ENCODE measurements around the gene TRPT1. TPM values are rescaled to one million over a fixed set of nuclear protein-coding genes. Genes with fewer than 3 reads are reported as not detected.

The TRPT1 gene
- total RNA-seq, 1 donor from 2014 or later: 34.2 TPM

DNA sequence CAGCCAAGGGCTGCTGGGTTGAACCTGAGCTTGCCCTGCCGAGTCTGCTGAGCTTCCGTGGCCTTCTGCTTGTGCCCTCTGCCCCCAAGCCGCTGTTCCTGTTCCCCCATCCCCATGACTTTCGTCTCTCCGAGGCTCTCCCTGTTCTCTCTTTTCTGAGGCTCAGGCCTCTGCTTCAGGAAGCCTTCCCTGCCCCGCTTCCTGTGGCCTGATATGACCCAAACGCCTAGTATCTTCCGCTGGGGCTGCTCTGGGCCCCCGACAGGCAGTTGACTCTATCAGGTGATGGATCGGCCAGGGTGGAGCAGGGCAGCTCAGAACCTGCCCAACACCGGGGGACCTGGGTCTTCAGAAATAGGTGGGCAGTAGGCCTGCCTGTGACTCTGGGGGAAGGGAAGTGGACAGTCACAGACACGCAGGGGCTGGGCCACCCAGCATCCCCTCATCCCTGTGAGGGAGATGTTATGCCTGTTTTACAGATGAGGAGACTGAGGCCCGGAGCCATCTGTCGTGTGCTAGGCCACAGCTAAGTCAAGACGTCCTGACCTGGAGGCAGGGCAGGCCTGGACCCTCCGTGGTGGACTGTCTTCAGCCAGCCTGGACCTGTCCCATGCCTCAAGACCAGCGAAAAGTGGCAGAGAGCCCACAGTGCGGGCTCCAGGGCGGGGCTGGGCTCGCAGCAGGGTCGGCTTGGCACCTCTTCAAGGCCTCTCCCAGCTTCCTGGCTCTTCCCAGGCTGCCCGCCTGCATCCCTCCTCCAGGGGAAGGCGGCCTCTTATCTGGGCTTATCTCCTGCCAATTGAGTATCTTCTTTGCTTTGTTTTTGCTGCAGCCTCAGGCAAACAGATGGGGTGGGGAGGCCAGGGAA lies 42.3 kb upstream of the TRPT1 start:
- Mint-ChIP-seq H3K4me1 (ENCODE audit: unreplicated experiment) (peaks cover 19% of the 10 kb centered on the region), H3K27me3 (peaks cover 5% of the 10 kb centered on the region), H3K4me3 (peak overlapping the region; percentile 100), H3K9me3 (no peaks in the 10 kb centered on the region), H3K36me3 (peaks cover 4% of the 10 kb centered on the region), H3K27ac (peak overlapping the region; percentile 99)
- no peak for DNase-seq (ENCODE audit: extremely low spot score, unreplicated experiment)
- TF ChIP-seq, protein P1, sequence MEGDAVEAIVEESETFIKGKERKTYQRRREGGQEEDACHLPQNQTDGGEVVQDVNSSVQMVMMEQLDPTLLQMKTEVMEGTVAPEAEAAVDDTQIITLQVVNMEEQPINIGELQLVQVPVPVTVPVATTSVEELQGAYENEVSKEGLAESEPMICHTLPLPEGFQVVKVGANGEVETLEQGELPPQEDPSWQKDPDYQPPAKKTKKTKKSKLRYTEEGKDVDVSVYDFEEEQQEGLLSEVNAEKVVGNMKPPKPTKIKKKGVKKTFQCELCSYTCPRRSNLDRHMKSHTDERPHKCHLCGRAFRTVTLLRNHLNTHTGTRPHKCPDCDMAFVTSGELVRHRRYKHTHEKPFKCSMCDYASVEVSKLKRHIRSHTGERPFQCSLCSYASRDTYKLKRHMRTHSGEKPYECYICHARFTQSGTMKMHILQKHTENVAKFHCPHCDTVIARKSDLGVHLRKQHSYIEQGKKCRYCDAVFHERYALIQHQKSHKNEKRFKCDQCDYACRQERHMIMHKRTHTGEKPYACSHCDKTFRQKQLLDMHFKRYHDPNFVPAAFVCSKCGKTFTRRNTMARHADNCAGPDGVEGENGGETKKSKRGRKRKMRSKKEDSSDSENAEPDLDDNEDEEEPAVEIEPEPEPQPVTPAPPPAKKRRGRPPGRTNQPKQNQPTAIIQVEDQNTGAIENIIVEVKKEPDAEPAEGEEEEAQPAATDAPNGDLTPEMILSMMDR (conservative IDR thresholded peaks at IDR 0.05): no peak

DNA sequence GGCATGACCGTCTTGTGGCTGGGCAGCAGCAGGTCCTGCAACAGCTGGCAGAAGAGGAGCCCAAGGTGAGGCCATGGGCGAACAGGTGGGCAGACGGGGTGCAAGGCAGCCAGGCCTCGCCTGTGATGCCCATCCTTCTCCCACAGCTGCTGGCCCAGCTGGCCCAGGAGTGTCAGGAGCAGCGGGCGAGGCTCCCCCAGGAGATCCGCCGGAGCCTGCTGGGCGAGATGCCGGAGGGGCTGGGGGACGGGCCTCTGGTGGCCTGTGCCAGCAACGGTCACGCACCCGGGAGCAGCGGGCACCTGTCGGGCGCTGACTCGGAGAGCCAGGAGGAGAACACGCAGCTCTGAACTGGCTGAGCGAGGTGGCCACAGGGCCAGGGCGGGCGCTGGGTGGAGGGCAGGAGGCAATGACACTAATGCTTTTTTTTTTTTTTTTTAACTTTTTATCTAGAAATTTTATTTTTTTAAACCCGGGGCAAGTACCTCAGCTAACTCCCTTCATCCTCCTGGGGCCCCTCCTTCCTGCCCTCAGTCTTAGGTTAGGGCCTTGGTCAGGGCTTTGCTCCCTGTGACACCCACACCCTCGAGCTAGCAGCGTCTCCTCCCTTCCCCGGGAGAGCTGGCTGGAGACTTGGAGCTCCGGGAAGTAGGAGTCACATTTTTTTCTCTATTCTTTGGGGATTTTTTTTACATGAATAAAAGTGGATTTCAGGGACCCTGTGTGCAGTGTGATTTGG lies 41.4 kb upstream of the TRPT1 start:
- peaks cover 4% of the 10 kb centered on the region for H3K36me3 Mint-ChIP-seq
- no peaks in the 10 kb centered on the region for H3K9me3 Mint-ChIP-seq
- no peak for DNase-seq (ENCODE audit: extremely low spot score, unreplicated experiment)
- peak overlapping the region; percentile 99 for H3K27ac Mint-ChIP-seq
- H3K27me3 Mint-ChIP-seq: peaks cover 5% of the 10 kb centered on the region
- H3K4me3 Mint-ChIP-seq: no peak overlapping the region
- peaks cover 17% of the 10 kb centered on the region for H3K4me1 Mint-ChIP-seq (ENCODE audit: unreplicated experiment)
- TF ChIP-seq, protein P1 (conservative IDR thresholded peaks at IDR 0.05): no peak

DNA sequence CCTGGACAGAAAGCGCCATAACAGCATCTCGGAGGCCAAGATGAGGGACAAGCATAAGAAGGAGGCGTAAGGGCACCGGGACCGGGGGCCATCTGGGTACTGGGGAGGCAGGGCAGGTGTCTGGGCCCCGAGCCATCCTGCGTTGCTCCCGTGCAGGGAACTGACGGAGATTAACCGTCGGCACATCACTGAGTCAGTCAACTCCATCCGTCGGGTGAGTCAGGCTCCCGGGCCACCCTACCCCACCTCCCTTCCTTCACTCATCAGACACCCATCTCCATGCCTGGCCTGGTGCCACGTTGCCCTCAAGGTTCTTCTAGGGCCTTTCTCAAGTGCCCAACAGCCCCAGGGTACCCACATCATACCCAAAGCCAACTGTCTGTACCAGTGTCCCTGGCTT lies 40.4 kb upstream of the TRPT1 start:
- Mint-ChIP-seq H3K9me3 (no peaks in the 10 kb centered on the region), H3K36me3 (peaks cover 4% of the 10 kb centered on the region), H3K4me1 (ENCODE audit: unreplicated experiment) (peaks cover 11% of the 10 kb centered on the region), H3K27me3 (peaks cover 5% of the 10 kb centered on the region), H3K4me3 (no peak overlapping the region), H3K27ac (no peak overlapping the region)
- TF ChIP-seq, protein P1 (conservative IDR thresholded peaks at IDR 0.05): no peak
- DNase-seq (ENCODE audit: extremely low spot score, unreplicated experiment): no peak

DNA sequence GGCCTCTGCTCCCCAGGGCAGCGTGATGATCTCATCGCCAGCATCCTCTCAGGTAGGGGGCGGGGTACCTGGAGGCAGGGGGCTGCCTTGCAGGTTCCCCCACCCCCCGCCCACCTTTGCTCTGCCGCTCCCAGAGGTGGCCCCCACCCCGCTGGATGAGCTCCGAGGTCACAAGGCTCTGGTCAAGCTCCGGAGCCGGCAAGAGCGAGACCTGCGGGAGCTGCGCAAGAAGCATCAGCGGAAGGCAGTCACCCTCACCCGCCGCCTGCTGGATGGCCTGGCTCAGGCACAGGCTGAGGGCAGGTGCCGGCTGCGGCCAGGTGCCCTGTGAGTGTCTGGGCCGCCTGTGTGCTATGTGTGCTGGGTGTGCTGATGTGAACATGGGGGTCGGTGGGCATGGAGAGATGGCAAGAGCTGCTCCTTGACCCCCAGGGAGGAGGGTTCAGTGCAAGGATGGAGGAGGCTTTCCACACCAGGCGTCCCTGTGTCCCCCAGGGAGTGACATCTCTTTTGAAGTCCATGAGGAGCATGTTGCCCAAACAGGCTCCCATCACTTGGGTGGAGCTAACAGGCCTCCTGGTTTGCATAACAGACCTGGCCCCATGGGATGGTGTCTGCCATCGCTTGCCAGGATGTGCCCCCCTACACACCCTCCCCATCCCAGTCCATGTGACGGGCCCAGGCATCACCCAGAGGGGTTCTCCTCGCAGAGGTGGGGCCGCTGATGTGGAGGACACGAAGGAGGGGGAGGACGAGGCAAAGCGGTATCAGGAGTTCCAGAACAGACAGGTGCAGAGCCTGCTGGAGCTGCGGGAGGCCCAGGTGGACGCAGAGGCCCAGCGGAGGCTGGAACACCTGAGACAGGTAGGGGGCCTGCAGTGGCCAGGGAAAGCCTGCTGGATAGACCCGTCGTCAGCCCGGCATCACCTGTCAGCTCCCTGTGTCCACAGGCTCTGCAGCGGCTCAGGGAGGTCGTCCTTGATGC lies 39.5 kb upstream of the TRPT1 start:
- peaks cover 11% of the 10 kb centered on the region for H3K4me1 Mint-ChIP-seq (ENCODE audit: unreplicated experiment)
- TF ChIP-seq, protein P1 (conservative IDR thresholded peaks at IDR 0.05): no peak
- no peak for DNase-seq (ENCODE audit: extremely low spot score, unreplicated experiment)
- H3K27ac Mint-ChIP-seq: no peak overlapping the region
- H3K27me3 Mint-ChIP-seq: peaks cover 5% of the 10 kb centered on the region
- no peak overlapping the region for H3K4me3 Mint-ChIP-seq
- peaks cover 4% of the 10 kb centered on the region for H3K36me3 Mint-ChIP-seq
- H3K9me3 Mint-ChIP-seq: no peaks in the 10 kb centered on the region

DNA sequence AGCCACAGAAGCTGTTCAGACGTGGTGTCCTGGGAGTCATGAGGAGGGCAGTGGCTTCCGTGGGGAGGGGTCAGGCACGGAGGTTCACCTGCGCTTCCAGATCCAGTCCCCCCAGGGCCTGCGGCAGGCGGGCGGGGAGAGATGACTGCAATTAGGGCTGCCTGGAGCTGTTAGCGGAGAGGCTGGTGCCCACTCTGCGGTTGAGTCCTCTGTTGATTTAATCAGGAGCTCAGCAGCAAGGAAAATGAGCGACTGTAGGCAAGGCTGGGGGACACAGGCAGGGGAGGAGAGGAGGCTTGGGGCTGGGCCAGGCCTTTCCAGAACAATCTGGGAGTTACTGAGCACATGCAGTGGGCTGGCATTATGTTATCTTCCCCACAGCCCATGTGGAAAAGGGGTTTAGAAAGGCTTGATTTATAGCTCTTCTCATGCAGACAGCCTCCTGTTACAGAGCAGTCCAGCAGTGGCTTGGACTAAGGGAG lies 38.4 kb upstream of the TRPT1 start:
- Mint-ChIP-seq H3K27me3 (no peaks in the 10 kb centered on the region), H3K4me1 (ENCODE audit: unreplicated experiment) (peaks cover 11% of the 10 kb centered on the region), H3K9me3 (no peaks in the 10 kb centered on the region), H3K27ac (peak overlapping the region; percentile 43), H3K36me3 (peaks cover 13% of the 10 kb centered on the region), H3K4me3 (no peak overlapping the region)
- TF ChIP-seq, protein P1 (conservative IDR thresholded peaks at IDR 0.05): no peak
- DNase-seq (ENCODE audit: extremely low spot score, unreplicated experiment): no peak

Measured in type B pancreatic cell (in vitro differentiated cells).